Thyroid gland (tissue), 4 donors: Measurements from ENCODE around the gene PPP3CB.

Experiments
- CTCF ChIP-seq, 6 experiments: fragments of 200-600 bp in 3 of 6; fragments of 450-650 bp in 3 of 6; sonication (generic) in 3 of 6; IDR thresholded peaks; one replicate each; pipeline ENCODE4 v1.5.1; 2016 to 2019; ENCODE audit warnings: antibody characterized with exemption in 6 of 6, mild to moderate bottlenecking in 2 of 6, inconsistent platforms in 1 of 6, moderate library complexity in 1 of 6
- POLR2A ChIP-seq, 2 donors: fragments of 450-650 bp; IDR thresholded peaks; one replicate each; pipeline ENCODE4 v1.6.1; 2017; ENCODE audit warnings: antibody characterized with exemption in 2 of 2, mild to moderate bottlenecking in 2 of 2, moderate library complexity in 1 of 2

GRCh38 chr10:73404690-73405089 lies 91.1 kb downstream of the PPP3CB start:
- TF ChIP-seq CTCF (IDR thresholded peaks at IDR 0.05) (no peak), POLR2A (IDR thresholded peaks at IDR 0.05) (no peak)
